GM19468 (cell line): ENCODE results near the gene SAMD1.

Source experiments
- ATAC-seq: cut with Tn5 transposase; IDR thresholded peaks from one replicate; pipeline ENCODE4 v1.9.1; 2021; ENCODE audit warnings: mild to moderate bottlenecking, moderate library complexity, moderate number of reproducible peaks; ENCODE audit not compliant: unreplicated experiment; ENCODE audit errors: extremely low read depth

SAMD1 gene

GRCh38 chr19:14090509-14091080 is at the start of gene SAMD1:
Gene SAMD1, minus strand, starts transcription at chr19:14090751.
- no peak for ATAC-seq

- ATAC-seq = no peak
Observed at GRCh38 chr19:14139944-14140343, 49.4 kb upstream of the SAMD1 start.

- no peak for ATAC-seq
Observed at GRCh38 chr19:14138576-14139265, 48.2 kb upstream of the SAMD1 start.

GRCh38 chr19:14136509-14137281 is 46.1 kb upstream of the SAMD1 start, which contains the start of gene ASF1B:
Gene ASF1B, minus strand, starts transcription at chr19:14136589. Its CDS starts 133 bp downstream, at chr19:14136456.
- peak; percentile 85 for ATAC-seq

- ATAC-seq = no peak
Observed at GRCh38 chr19:14135985-14136508, 45.5 kb upstream of the SAMD1 start.

- no peak for ATAC-seq
Observed at GRCh38 chr19:14135355-14135754, 44.8 kb upstream of the SAMD1 start.

GRCh38 chr19:14127929-14128509 is 37.5 kb upstream of the SAMD1 start:
- ATAC-seq = no peak

- no peak for ATAC-seq
Observed at GRCh38 chr19:14127176-14127575, 36.6 kb upstream of the SAMD1 start.

- no peak for ATAC-seq
Observed at GRCh38 chr19:14122924-14123323, 32.4 kb upstream of the SAMD1 start.

- ATAC-seq = no peak
Observed at GRCh38 chr19:14120497-14120780, 29.9 kb upstream of the SAMD1 start.

GRCh38 chr19:14119644-14120496 is 29.3 kb upstream of the SAMD1 start:
- ATAC-seq = no peak

- ATAC-seq = no peak
Observed at GRCh38 chr19:14119146-14119545, 28.6 kb upstream of the SAMD1 start.

GRCh38 chr19:14118165-14119051 is 27.9 kb upstream of the SAMD1 start:
- ATAC-seq = peak; percentile 6

- ATAC-seq = peak; percentile 85
Observed at GRCh38 chr19:14117668-14118164, 27.2 kb upstream of the SAMD1 start, which contains the start of gene PRKACA. Gene PRKACA, minus strand, starts transcription at chr19:14117762. Its CDS starts 215 bp downstream, at chr19:14117547.

GRCh38 chr19:14116918-14117578 is 26.5 kb upstream of the SAMD1 start:
- no peak for ATAC-seq

GRCh38 chr19:14116525-14116917 is 26.0 kb upstream of the SAMD1 start:
- no peak for ATAC-seq

- no peak for ATAC-seq
Observed at GRCh38 chr19:14115756-14116155, 25.2 kb upstream of the SAMD1 start.

- no peak for ATAC-seq
Observed at GRCh38 chr19:14114854-14115253, 24.3 kb upstream of the SAMD1 start.
